SK-N-SH (cell line): ENCODE results near the gene STOX1. TPM values are rescaled to one million over a fixed set of nuclear protein-coding genes. Genes with fewer than 3 reads are reported as not detected.

Experiments
- CTCF ChIA-PET: fragments of 300-600, 350-600 bp; formaldehyde crosslinking; extraction: SDS; loops from one replicate; lab custom pipeline; 2021; lab: Yijun Ruan, JAX
- POLR2A ChIA-PET: fragments of 350-600 bp; sonication (Branson Sonifier 250); formaldehyde crosslinking; extraction: SDS; loops from one replicate; lab custom pipeline; 2020; ENCODE audit warnings: antibody characterized with exemption, inconsistent platforms; lab: Yijun Ruan, JAX
- DNase-seq: peaks from one replicate; pipeline ENCODE4 v3.0.0; 2012
- H2AFZ ChIP-seq: fragments of 200-600 bp; sonication (generic); 2 replicates; pipeline ENCODE4 v1.8.1; 2016; ENCODE audit warnings: antibody characterized with exemption, mild to moderate bottlenecking, low read depth
- H3F3A ChIP-seq: fragments of 200-600 bp; sonication (generic); replicated peaks from 2 replicates; pipeline ENCODE3; 2016; ENCODE audit warnings: antibody characterized with exemption, mild to moderate bottlenecking; ENCODE audit not compliant: insufficient read depth
- H3K27ac ChIP-seq, 2 experiments: fragments of 200-500 bp in 1 of 2; fragments of 200-600 bp in 1 of 2; sonication (Bioruptor generic) in 1 of 2; sonication (generic), shearing (Covaris generic) in 1 of 2; 2 replicates each; pipeline versions ENCODE4 v1.5.1 to v1.6.1; 2014 to 2016; ENCODE audit warnings: low read depth in 2 of 2, inconsistent platforms in 1 of 2, low read length in 1 of 2, mild to moderate bottlenecking in 1 of 2, mixed read lengths in 1 of 2
- H3K27me3 ChIP-seq: fragments of 200-600 bp; sonication (generic), shearing (Covaris generic); 2 replicates; pipeline ENCODE4 v1.6.1; 2016; ENCODE audit warnings: mixed run types; ENCODE audit not compliant: insufficient read depth
- H3K36me3 ChIP-seq, 2 experiments: fragments of 200-500 bp in 1 of 2; fragments of 200-600 bp in 1 of 2; sonication (Bioruptor generic) in 1 of 2; sonication (generic) in 1 of 2; replicated peaks in 1 of 2; 2 replicates each; pipeline versions ENCODE3 to v1.5.1; 2014 to 2016; ENCODE audit warnings: low read length in 1 of 2, mild to moderate bottlenecking in 1 of 2; ENCODE audit not compliant: insufficient read depth in 2 of 2, control insufficient read depth in 1 of 2
- H3K4me1 ChIP-seq, 2 experiments: fragments of 200-500 bp in 1 of 2; fragments of 200-600 bp in 1 of 2; sonication (Bioruptor generic) in 1 of 2; sonication (generic), shearing (Covaris generic) in 1 of 2; 2 replicates each; pipeline versions ENCODE4 v1.5.1 to v1.6.1; 2014 to 2016; ENCODE audit warnings: low read depth in 1 of 2, low read length in 1 of 2, mixed run types in 1 of 2; ENCODE audit not compliant: insufficient read depth in 2 of 2, control insufficient read depth in 1 of 2
- H3K4me2 ChIP-seq: fragments of 200-600 bp; sonication (generic), shearing (Covaris generic); 2 replicates; pipeline ENCODE4 v1.6.1; 2017; ENCODE audit warnings: mixed run types
- H3K4me3 ChIP-seq, 2 experiments: fragments of 200-500 bp in 1 of 2; fragments of 200-600 bp in 1 of 2; sonication (Bioruptor generic) in 1 of 2; sonication (generic), shearing (Covaris generic) in 1 of 2; 2 replicates each; pipeline versions ENCODE4 v1.5.1 to v1.8.1; 2014 to 2016; ENCODE audit warnings: low read depth in 2 of 2, inconsistent platforms in 1 of 2, low read length in 1 of 2, mild to moderate bottlenecking in 1 of 2, mixed read lengths in 1 of 2, moderate library complexity in 1 of 2
- H3K79me2 ChIP-seq: fragments of 200-600 bp; sonication (generic); 2 replicates; pipeline ENCODE4 v1.8.1; 2017; ENCODE audit warnings: mild to moderate bottlenecking; ENCODE audit not compliant: insufficient read depth
- H3K9ac ChIP-seq: fragments of 200-600 bp; sonication (generic); 2 replicates; pipeline ENCODE4 v1.6.1; 2017; ENCODE audit warnings: mixed run types
- H3K9me2 ChIP-seq: fragments of 200-600 bp; sonication (generic); 2 replicates; pipeline ENCODE4 v1.6.1; 2017; ENCODE audit warnings: mixed run types
- H3K9me3 ChIP-seq: fragments of 200-600 bp; sonication (generic); 2 replicates; pipeline ENCODE4 v1.6.1; 2017; ENCODE audit warnings: mixed run types, mild to moderate bottlenecking, moderate library complexity
- H4K20me1 ChIP-seq: fragments of 200-600 bp; sonication (generic); 2 replicates; pipeline ENCODE4 v1.6.1; 2017; ENCODE audit warnings: mild to moderate bottlenecking, mixed run types; ENCODE audit not compliant: insufficient read depth
- CHD2 ChIP-seq: fragments of 150-350 bp; IDR thresholded peaks from 2 replicates; pipeline ENCODE4 v1.6.1; 2018; ENCODE audit warnings: low read length; ENCODE audit not compliant: partially characterized antibody
- ELF1 ChIP-seq: IDR thresholded peaks from 2 replicates; pipeline ENCODE4 v1.4.0; 2012
- EP300 ChIP-seq, 2 experiments: IDR thresholded peaks; 2 replicates each; pipeline versions ENCODE4 v1.4.0 to v1.6.1; 2012; ENCODE audit warnings: borderline replicate concordance in 1 of 2, low read depth in 1 of 2, low read length in 1 of 2
- FOXM1 ChIP-seq: IDR thresholded peaks from 2 replicates; pipeline ENCODE4 v1.4.0; 2012; ENCODE audit warnings: low read depth, mild to moderate bottlenecking
- GABPA ChIP-seq: IDR thresholded peaks from 2 replicates; pipeline ENCODE4 v1.4.0; 2012; ENCODE audit warnings: low read depth, mild to moderate bottlenecking
- MXI1 ChIP-seq: IDR thresholded peaks from 2 replicates; pipeline ENCODE4 v1.6.1; 2012; ENCODE audit warnings: mild to moderate bottlenecking, low read depth, low read length, improper control_type of control experiment
- POLR2AphosphoS5 ChIP-seq: IDR thresholded peaks from 2 replicates; pipeline ENCODE4 v1.6.1; 2012; ENCODE audit warnings: low read depth, low read length
- RAD21 ChIP-seq: IDR thresholded peaks from 2 replicates; pipeline ENCODE4 v1.6.1; 2012; ENCODE audit warnings: mild to moderate bottlenecking, low read length
- RXRA ChIP-seq: IDR thresholded peaks from 2 replicates; pipeline ENCODE4 v1.4.0; 2012; ENCODE audit warnings: low read depth, mild to moderate bottlenecking, borderline replicate concordance
- SIN3A ChIP-seq: IDR thresholded peaks from 2 replicates; pipeline ENCODE4 v1.6.1; 2012; ENCODE audit warnings: low read depth, mild to moderate bottlenecking, low read length, moderate library complexity, borderline replicate concordance
- SMC3 ChIP-seq: IDR thresholded peaks from 2 replicates; pipeline ENCODE4 v1.6.1; 2012; ENCODE audit warnings: low read depth, low read length, improper control_type of control experiment
- TCF12 ChIP-seq: IDR thresholded peaks from 2 replicates; pipeline ENCODE4 v1.4.0; 2012
- TEAD4 ChIP-seq: IDR thresholded peaks from 2 replicates; pipeline ENCODE4 v1.4.0; 2012; ENCODE audit warnings: mild to moderate bottlenecking, borderline replicate concordance; ENCODE audit not compliant: insufficient read depth
- YY1 ChIP-seq: IDR thresholded peaks from 2 replicates; pipeline ENCODE4 v1.4.0; 2012; ENCODE audit warnings: low read depth, mild to moderate bottlenecking
- WGBS: methylation state at CpG from one replicate; pipeline ENCODE4 v1.1.6; 2017; ENCODE audit warnings: low lambda C conversion rate; 5-methylcytosine and 5-hydroxymethylcytosine counted together
- polyA plus RNA-seq, 3 experiments: library from polyadenylated mRNA; depleted of rRNA; stranded (reverse); fragments of >200 nt; gene quantifications; 2 replicates each; pipeline ENCODE4 v1.2.3, GENCODE V29; 2012
- TF ChIP-seq, protein P1 (sequence below): IDR thresholded peaks from 2 replicates; pipeline ENCODE4 v1.4.0; 2012; ENCODE audit warnings: low read depth, borderline replicate concordance
- TF ChIP-seq, protein P2 (sequence below): fragments of 200-600 bp; sonication (generic); IDR thresholded peaks from 2 replicates; pipeline ENCODE4 v1.6.1; 2017; ENCODE audit warnings: antibody characterized with exemption, mild to moderate bottlenecking, moderate library complexity
- TF ChIP-seq, protein P3 (sequence below): IDR thresholded peaks from 2 replicates; pipeline ENCODE4 v1.4.0; 2012; ENCODE audit warnings: low read depth, borderline replicate concordance
- TF ChIP-seq, protein P4 (sequence below): fragments of 150-350 bp; IDR thresholded peaks from 2 replicates; pipeline ENCODE4 v1.6.1; 2016; ENCODE audit warnings: mild to moderate bottlenecking, low read depth, low read length
- TF ChIP-seq, protein P5 (sequence below): IDR thresholded peaks from 2 replicates; pipeline ENCODE4; 2012

The STOX1 gene
- polyA plus RNA-seq, 1 of the 3 experiments (the other 2 are of a cell fraction), result 0.13 TPM

DNA sequence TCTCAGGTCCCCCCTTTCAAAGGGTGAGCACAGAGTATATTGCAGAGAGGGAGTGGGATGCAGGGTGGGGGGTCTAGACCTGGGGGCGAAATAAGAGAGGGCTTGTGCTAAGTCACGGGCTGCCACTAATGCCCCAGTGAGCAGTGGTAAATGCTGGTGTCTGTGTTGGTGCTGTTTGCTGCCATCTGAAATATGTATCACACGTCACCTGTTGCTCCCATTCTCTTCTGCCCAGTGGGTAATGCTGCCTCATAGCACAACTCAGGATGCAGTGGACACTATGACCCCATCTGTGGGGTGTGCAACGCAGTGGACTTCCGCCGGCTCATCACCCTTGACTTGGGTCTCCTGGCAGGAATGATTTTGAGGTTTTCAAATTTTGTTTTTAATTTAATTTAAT, 2.6 kb downstream of the STOX1 start (continued):
- TF ChIP-seq, protein P1, sequence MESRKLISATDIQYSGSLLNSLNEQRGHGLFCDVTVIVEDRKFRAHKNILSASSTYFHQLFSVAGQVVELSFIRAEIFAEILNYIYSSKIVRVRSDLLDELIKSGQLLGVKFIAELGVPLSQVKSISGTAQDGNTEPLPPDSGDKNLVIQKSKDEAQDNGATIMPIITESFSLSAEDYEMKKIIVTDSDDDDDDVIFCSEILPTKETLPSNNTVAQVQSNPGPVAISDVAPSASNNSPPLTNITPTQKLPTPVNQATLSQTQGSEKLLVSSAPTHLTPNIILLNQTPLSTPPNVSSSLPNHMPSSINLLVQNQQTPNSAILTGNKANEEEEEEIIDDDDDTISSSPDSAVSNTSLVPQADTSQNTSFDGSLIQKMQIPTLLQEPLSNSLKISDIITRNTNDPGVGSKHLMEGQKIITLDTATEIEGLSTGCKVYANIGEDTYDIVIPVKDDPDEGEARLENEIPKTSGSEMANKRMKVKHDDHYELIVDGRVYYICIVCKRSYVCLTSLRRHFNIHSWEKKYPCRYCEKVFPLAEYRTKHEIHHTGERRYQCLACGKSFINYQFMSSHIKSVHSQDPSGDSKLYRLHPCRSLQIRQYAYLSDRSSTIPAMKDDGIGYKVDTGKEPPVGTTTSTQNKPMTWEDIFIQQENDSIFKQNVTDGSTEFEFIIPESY, result no peak
- no peak for TF ChIP-seq SMC3
- TF ChIP-seq YY1, result no peak
- no peak for TF ChIP-seq TEAD4
- TF ChIP-seq MXI1, result no peak
- TF ChIP-seq, protein P2, sequence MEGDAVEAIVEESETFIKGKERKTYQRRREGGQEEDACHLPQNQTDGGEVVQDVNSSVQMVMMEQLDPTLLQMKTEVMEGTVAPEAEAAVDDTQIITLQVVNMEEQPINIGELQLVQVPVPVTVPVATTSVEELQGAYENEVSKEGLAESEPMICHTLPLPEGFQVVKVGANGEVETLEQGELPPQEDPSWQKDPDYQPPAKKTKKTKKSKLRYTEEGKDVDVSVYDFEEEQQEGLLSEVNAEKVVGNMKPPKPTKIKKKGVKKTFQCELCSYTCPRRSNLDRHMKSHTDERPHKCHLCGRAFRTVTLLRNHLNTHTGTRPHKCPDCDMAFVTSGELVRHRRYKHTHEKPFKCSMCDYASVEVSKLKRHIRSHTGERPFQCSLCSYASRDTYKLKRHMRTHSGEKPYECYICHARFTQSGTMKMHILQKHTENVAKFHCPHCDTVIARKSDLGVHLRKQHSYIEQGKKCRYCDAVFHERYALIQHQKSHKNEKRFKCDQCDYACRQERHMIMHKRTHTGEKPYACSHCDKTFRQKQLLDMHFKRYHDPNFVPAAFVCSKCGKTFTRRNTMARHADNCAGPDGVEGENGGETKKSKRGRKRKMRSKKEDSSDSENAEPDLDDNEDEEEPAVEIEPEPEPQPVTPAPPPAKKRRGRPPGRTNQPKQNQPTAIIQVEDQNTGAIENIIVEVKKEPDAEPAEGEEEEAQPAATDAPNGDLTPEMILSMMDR, result no peak
- no peak for TF ChIP-seq EP300 (IDR thresholded peaks at IDR 0.05; ENCODE audit: borderline replicate concordance in 1 of 2, low read depth in 1 of 2, low read length in 1 of 2)
- no peak for TF ChIP-seq TCF12
- no peak for TF ChIP-seq RAD21
- TF ChIP-seq, all 33 proteins: peak for 0

DNA sequence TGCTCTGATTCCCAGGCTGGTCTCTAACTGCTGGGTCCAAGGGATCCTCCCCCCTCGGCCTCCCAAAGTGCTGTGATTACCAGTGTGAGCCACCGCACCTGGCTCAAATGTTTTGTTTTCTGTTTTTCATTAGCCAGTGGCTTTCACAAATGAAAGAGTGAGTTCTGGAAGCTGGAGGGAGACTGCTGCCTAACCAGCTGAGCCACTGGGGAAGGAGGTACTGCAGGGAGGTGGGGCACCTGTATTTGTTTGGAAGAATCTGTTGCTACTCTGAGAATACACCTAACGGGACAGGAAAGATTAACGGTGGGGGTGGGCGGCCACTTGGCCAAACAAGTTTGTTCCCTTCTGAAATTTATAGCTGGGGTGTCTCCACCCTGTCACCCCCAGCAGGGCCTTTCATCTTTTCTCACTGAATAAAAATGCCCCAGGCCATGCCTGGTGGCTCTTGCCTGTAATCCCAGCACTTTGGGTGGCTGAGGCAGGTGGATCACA, 4.7 kb downstream of the STOX1 start:
- 81% methylated on average over 5 of the region's 5 CpGs for WGBS
- H3K9me2 ChIP-seq, result no peaks in the 10 kb centered on the region
- no peaks in the 10 kb centered on the region for H3K36me3 ChIP-seq
- H3K9ac ChIP-seq, result no peak overlapping the region
- H3K4me1 ChIP-seq, result no peaks in the 10 kb centered on the region
- no peaks in the 10 kb centered on the region for H3K9me3 ChIP-seq
- peaks cover 3% of the 10 kb centered on the region for H3F3A ChIP-seq
- H3K27me3 ChIP-seq, result peaks cover 9% of the 10 kb centered on the region; the same call in 1 of the 2 replicates
- CTCF ChIA-PET, result no interaction called here
- H3K4me3 ChIP-seq, result no peak overlapping the region
- DNase-seq, result no peak
- no peaks in the 10 kb centered on the region for H4K20me1 ChIP-seq
- H2AFZ ChIP-seq, result no peak overlapping the region
- H3K27ac ChIP-seq, result no peak overlapping the region
- no peaks in the 10 kb centered on the region for H3K79me2 ChIP-seq
- H3K4me2 ChIP-seq, result no peak overlapping the region
- POLR2A ChIA-PET, result no interaction called here
- TF ChIP-seq RXRA, result no peak
- TF ChIP-seq, protein P3, sequence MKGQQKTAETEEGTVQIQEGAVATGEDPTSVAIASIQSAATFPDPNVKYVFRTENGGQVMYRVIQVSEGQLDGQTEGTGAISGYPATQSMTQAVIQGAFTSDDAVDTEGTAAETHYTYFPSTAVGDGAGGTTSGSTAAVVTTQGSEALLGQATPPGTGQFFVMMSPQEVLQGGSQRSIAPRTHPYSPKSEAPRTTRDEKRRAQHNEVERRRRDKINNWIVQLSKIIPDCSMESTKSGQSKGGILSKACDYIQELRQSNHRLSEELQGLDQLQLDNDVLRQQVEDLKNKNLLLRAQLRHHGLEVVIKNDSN, result no peak
- TF ChIP-seq, protein P4, sequence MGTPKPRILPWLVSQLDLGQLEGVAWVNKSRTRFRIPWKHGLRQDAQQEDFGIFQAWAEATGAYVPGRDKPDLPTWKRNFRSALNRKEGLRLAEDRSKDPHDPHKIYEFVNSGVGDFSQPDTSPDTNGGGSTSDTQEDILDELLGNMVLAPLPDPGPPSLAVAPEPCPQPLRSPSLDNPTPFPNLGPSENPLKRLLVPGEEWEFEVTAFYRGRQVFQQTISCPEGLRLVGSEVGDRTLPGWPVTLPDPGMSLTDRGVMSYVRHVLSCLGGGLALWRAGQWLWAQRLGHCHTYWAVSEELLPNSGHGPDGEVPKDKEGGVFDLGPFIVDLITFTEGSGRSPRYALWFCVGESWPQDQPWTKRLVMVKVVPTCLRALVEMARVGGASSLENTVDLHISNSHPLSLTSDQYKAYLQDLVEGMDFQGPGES, result no peak
- TF ChIP-seq GABPA, result no peak
- no peak for TF ChIP-seq FOXM1
- TF ChIP-seq SIN3A, result no peak
- TF ChIP-seq YY1, result no peak
- TF ChIP-seq CHD2, result no peak
- TF ChIP-seq, protein P1, result no peak
- TF ChIP-seq TCF12, result no peak
- no peak for TF ChIP-seq POLR2AphosphoS5
- no peak for TF ChIP-seq EP300 (IDR thresholded peaks at IDR 0.05; ENCODE audit: borderline replicate concordance in 1 of 2, low read depth in 1 of 2, low read length in 1 of 2)
- no peak for TF ChIP-seq ELF1
- TF ChIP-seq, protein P2, result no peak
- TF ChIP-seq, protein P5, sequence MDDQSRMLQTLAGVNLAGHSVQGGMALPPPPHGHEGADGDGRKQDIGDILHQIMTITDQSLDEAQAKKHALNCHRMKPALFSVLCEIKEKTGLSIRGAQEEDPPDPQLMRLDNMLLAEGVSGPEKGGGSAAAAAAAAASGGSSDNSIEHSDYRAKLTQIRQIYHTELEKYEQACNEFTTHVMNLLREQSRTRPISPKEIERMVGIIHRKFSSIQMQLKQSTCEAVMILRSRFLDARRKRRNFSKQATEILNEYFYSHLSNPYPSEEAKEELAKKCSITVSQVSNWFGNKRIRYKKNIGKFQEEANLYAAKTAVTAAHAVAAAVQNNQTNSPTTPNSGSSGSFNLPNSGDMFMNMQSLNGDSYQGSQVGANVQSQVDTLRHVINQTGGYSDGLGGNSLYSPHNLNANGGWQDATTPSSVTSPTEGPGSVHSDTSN, result no peak
- TF ChIP-seq MXI1, result no peak
- TF ChIP-seq TEAD4, result no peak
